IMR-90 (cell line): Measurements from ENCODE around the gene PCDHA4.

Experiments used
- CTCF ChIP-seq: conservative IDR thresholded peaks from 2 replicates; pipeline ENCODE4 v1.5.1; 2012; ENCODE audit warnings: mild to moderate bottlenecking, low read depth, low read length, improper control_type of control experiment
- ELK1 ChIP-seq: fragments of 150-350 bp; IDR thresholded peaks from 2 replicates; pipeline ENCODE4 v1.6.1; 2016; ENCODE audit warnings: low read depth, mild to moderate bottlenecking, low read length, moderate library complexity, borderline replicate concordance
- MAFK ChIP-seq: IDR thresholded peaks from 2 replicates; pipeline ENCODE4 v1.6.1; 2012; ENCODE audit warnings: low read depth, low read length, improper control_type of control experiment
- MAZ ChIP-seq: IDR thresholded peaks from 2 replicates; pipeline ENCODE4 v1.6.1; 2012; ENCODE audit warnings: low read depth, mild to moderate bottlenecking, low read length, improper control_type of control experiment, moderate library complexity, borderline replicate concordance
- POLR2A ChIP-seq: IDR thresholded peaks from 2 replicates; pipeline ENCODE4 v1.6.1; 2012; ENCODE audit warnings: mild to moderate bottlenecking, low read depth, low read length
- RAD21 ChIP-seq: IDR thresholded peaks from 2 replicates; pipeline ENCODE4 v1.6.1; 2012; ENCODE audit warnings: low read length, improper control_type of control experiment
- RFX5 ChIP-seq: IDR thresholded peaks from 2 replicates; pipeline ENCODE4 v1.8.0; 2012; ENCODE audit warnings: low read depth, mild to moderate bottlenecking, low read length, moderate library complexity
- SMC3 ChIP-seq: fragments of 150-350 bp; IDR thresholded peaks from 2 replicates; pipeline ENCODE4 v1.6.1; 2016; ENCODE audit warnings: low read depth, mild to moderate bottlenecking, antibody characterized with exemption, low read length, moderate library complexity
- TF ChIP-seq, protein P1 (sequence below): fragments of 150-350 bp; IDR thresholded peaks from 2 replicates; pipeline ENCODE4 v1.6.1; 2017; ENCODE audit warnings: mild to moderate bottlenecking, antibody characterized with exemption, low read length, low read depth

DNA sequence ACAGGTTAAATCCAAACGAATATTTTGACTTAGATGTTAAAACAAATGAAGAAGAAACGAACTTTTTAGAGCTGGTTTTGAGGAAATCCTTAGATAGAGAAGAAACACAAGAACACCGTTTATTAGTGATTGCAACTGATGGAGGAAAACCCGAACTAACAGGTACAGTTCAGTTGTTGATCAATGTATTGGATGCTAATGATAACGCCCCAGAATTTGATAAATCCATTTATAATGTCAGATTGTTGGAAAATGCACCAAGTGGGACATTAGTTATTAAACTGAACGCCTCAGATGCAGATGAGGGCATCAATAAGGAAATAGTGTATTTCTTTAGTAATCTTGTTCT lies 15.4 kb downstream of the PCDHA4 start:
- TF ChIP-seq CTCF (no peak), SMC3 (no peak), MAFK (no peak), POLR2A (no peak), MAZ (no peak), ELK1 (no peak), RFX5 (no peak), RAD21 (no peak)
- TF ChIP-seq, protein P1, sequence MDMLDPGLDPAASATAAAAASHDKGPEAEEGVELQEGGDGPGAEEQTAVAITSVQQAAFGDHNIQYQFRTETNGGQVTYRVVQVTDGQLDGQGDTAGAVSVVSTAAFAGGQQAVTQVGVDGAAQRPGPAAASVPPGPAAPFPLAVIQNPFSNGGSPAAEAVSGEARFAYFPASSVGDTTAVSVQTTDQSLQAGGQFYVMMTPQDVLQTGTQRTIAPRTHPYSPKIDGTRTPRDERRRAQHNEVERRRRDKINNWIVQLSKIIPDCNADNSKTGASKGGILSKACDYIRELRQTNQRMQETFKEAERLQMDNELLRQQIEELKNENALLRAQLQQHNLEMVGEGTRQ = no peak
